GM10248 (cell line): ENCODE results near the gene CKB.

Experiments
- CTCF ChIA-PET: fragments of 300-600 bp; sonication (Branson Sonifier 250); formaldehyde crosslinking; extraction: SDS; loops from one replicate; lab custom pipeline; 2021; ENCODE audit warnings: antibody characterized with exemption; lab: Yijun Ruan, JAX
- POLR2A ChIA-PET: fragments of 350-650 bp; sonication (Branson Sonifier 250); formaldehyde crosslinking; extraction: SDS; loops from one replicate; lab custom pipeline; 2020; ENCODE audit warnings: antibody characterized with exemption; lab: Yijun Ruan, JAX
- DNase-seq: peaks from one replicate; pipeline ENCODE4 v3.0.0; 2012; ENCODE audit errors: extremely low spot score
- CTCF ChIP-seq: IDR thresholded peaks from 2 replicates; pipeline ENCODE4 v1.5.1; 2012; ENCODE audit warnings: mild to moderate bottlenecking, low read depth; ENCODE audit errors: extremely low read depth, missing control alignments, control extremely low read depth

CKB gene

GRCh38 chr14:103519043-103519836 lies 3.4 kb downstream of the CKB start:
- TF ChIP-seq CTCF: no peak
- POLR2A ChIA-PET: no interaction called here
- no peak for DNase-seq
- CTCF ChIA-PET: interaction anchor here (0.6 to 9.5 kb wide), 27 partner anchors 10 to 461 kb away, joined by 3 to 214 read pairs (median 4); partner anchors contain the start of genes BAG5 and TRMT61A

GRCh38 chr14:103518422-103519042 lies 4.1 kb downstream of the CKB start:
- DNase-seq: peak; percentile 85
- ChIA-PET CTCF (interaction anchor here (0.6 to 9.5 kb wide), 28 partner anchors 9 to 461 kb away, joined by 3 to 214 read pairs (median 4); partner anchors contain the start of genes BAG5 and TRMT61A), POLR2A (no interaction called here)
- TF ChIP-seq CTCF: peak; percentile 98

- no peak for DNase-seq
- CTCF ChIA-PET: interaction anchor here (1.0 to 9.5 kb wide), 19 partner anchors 8 to 462 kb away, joined by 3 to 214 read pairs (median 9); partner anchors contain the start of genes BAG5 and TRMT61A
- TF ChIP-seq CTCF: peak; percentile 5
- POLR2A ChIA-PET: no interaction called here
These were observed 4.8 kb downstream of the CKB start for GRCh38 chr14:103517721-103518421.

- ChIA-PET POLR2A (no interaction called here), CTCF (interaction anchor here (1.2 to 9.5 kb wide), 6 partner anchors 12 to 72 kb away, joined by 3 to 214 read pairs (median 25); partner anchors contain the start of gene TRMT61A)
- DNase-seq: no peak
- no peak for TF ChIP-seq CTCF
These were observed 5.5 kb downstream of the CKB start for GRCh38 chr14:103517174-103517566.

GRCh38 chr14:103516426-103517173 lies 6.0 kb downstream of the CKB start:
- DNase-seq: no peak
- ChIA-PET POLR2A (no interaction called here), CTCF (interaction anchor here (1.8 to 9.5 kb wide), 5 partner anchors 12 to 31 kb away, joined by 4 to 214 read pairs (median 39); partner anchors contain the start of gene TRMT61A)
- no peak for TF ChIP-seq CTCF
